HEK293 (cell line): ENCODE measurements around the gene SLC37A2.

Experiments used
- CTCF ChIA-PET: fragments of 350-600 bp; formaldehyde crosslinking; extraction: SDS; loops from one replicate; lab custom pipeline; 2021; ENCODE audit warnings: antibody characterized with exemption; lab: Yijun Ruan, JAX
- POLR2A ChIA-PET: fragments of 300-600 bp; formaldehyde crosslinking; extraction: SDS; loops from one replicate; lab custom pipeline; 2020; ENCODE audit warnings: antibody characterized with exemption, inconsistent platforms; lab: Yijun Ruan, JAX
- H3K27ac ChIP-seq: fragments of 200-500 bp; sonication (Bioruptor generic); 2 replicates; pipeline ENCODE4 v1.5.1; 2014; ENCODE audit warnings: low read depth, low read length, control low read depth, inconsistent platforms; ENCODE audit errors: extremely low read depth
- H3K36me3 ChIP-seq, 2 experiments: fragments of 200-500 bp in 1 of 2; sonication (Bioruptor generic) in 1 of 2; 1 replicate in 1 of 2; 2 replicates in 1 of 2; pipeline ENCODE4 v1.5.1; 2014 to 2017; ENCODE audit warnings: inconsistent platforms in 2 of 2, low read length in 2 of 2; ENCODE audit not compliant: control insufficient read depth in 2 of 2, insufficient read depth in 1 of 2
- H3K4me1 ChIP-seq: fragments of 200-500 bp; sonication (Bioruptor generic); 2 replicates; pipeline ENCODE4 v1.5.1; 2014; ENCODE audit warnings: mild to moderate bottlenecking, low read length, inconsistent platforms; ENCODE audit not compliant: control insufficient read depth, insufficient read depth
- H3K4me3 ChIP-seq: 2 replicates; pipeline ENCODE4 v1.5.1; 2011; ENCODE audit warnings: low read depth, mild to moderate bottlenecking, control low read depth, low read length, moderate library complexity
- H3K9me3 ChIP-seq: fragments of 200-500 bp; sonication (Bioruptor generic); 2 replicates; pipeline ENCODE4 v1.5.1; 2014; ENCODE audit warnings: low read depth, low read length, inconsistent platforms; ENCODE audit not compliant: control insufficient read depth, insufficient read depth
- ATF2 ChIP-seq: fragments of 450-650 bp; formaldehyde crosslinking; IDR thresholded peaks from 2 replicates; pipeline ENCODE4 v1.5.1; 2016; ENCODE audit warnings: missing biosample characterization, missing genetic modification characterization, low read depth
- FEZF1 ChIP-seq: fragments of 450-650 bp; formaldehyde crosslinking; IDR thresholded peaks from 2 replicates; pipeline ENCODE4 v1.5.1; 2016; ENCODE audit warnings: missing biosample characterization, missing genetic modification characterization
- KLF16 ChIP-seq: fragments of 450-650 bp; formaldehyde crosslinking; IDR thresholded peaks from 2 replicates; pipeline ENCODE4 v1.5.1; 2017; ENCODE audit warnings: missing biosample characterization, missing genetic modification characterization
- KLF7 ChIP-seq: fragments of 450-650 bp; formaldehyde crosslinking; IDR thresholded peaks from 2 replicates; pipeline ENCODE4 v1.5.1; 2016; ENCODE audit warnings: missing biosample characterization, missing genetic modification characterization, borderline replicate concordance
- KLF8 ChIP-seq: fragments of 450-650 bp; formaldehyde crosslinking; IDR thresholded peaks from 2 replicates; pipeline ENCODE4 v1.5.1; 2016; ENCODE audit warnings: missing biosample characterization, missing genetic modification characterization
- KLF9 ChIP-seq: fragments of 450-650 bp; formaldehyde crosslinking; IDR thresholded peaks from 2 replicates; pipeline ENCODE4 v1.5.1; 2016; ENCODE audit warnings: missing biosample characterization, missing genetic modification characterization, low read depth
- MYNN ChIP-seq: fragments of 450-650 bp; formaldehyde crosslinking; IDR thresholded peaks from 2 replicates; pipeline ENCODE4 v1.5.1; 2016; ENCODE audit warnings: missing biosample characterization, missing genetic modification characterization, borderline replicate concordance
- PATZ1 ChIP-seq: fragments of 450-650 bp; formaldehyde crosslinking; IDR thresholded peaks from 2 replicates; pipeline ENCODE4 v1.5.1; 2016; ENCODE audit warnings: missing biosample characterization, missing genetic modification characterization
- PBX3 ChIP-seq: sonication (generic); formaldehyde crosslinking; IDR thresholded peaks from 2 replicates; pipeline ENCODE4 v1.8.1; 2022; ENCODE audit warnings: mild to moderate bottlenecking, moderate library complexity, missing genetic modification reagents
- SP3 ChIP-seq: fragments of 450-650 bp; formaldehyde crosslinking; IDR thresholded peaks from 2 replicates; pipeline ENCODE4 v1.5.1; 2016; ENCODE audit warnings: missing biosample characterization, missing genetic modification characterization
- TSHZ1 ChIP-seq: fragments of 450-650 bp; formaldehyde crosslinking; IDR thresholded peaks from 2 replicates; pipeline ENCODE4 v1.5.1; 2016; ENCODE audit warnings: missing biosample characterization, missing genetic modification characterization, borderline replicate concordance
- WT1 ChIP-seq: fragments of 450-650 bp; formaldehyde crosslinking; IDR thresholded peaks from 2 replicates; pipeline ENCODE4 v1.5.1; 2016; ENCODE audit warnings: missing biosample characterization, missing genetic modification characterization
- ZBTB21 ChIP-seq: fragments of 450-650 bp; formaldehyde crosslinking; IDR thresholded peaks from 2 replicates; pipeline ENCODE4 v1.5.1; 2017; ENCODE audit warnings: missing biosample characterization, missing genetic modification characterization
- ZEB2 ChIP-seq: fragments of 450-650 bp; formaldehyde crosslinking; IDR thresholded peaks from 2 replicates; pipeline ENCODE4 v1.5.1; 2016; ENCODE audit warnings: missing biosample characterization, missing genetic modification characterization
- ZNF146 ChIP-seq: fragments of 450-650 bp; formaldehyde crosslinking; IDR thresholded peaks from 2 replicates; pipeline ENCODE4 v1.5.1; 2016; ENCODE audit warnings: missing biosample characterization, missing genetic modification characterization
- ZNF266 ChIP-seq: fragments of 450-650 bp; formaldehyde crosslinking; IDR thresholded peaks from 2 replicates; pipeline ENCODE4 v1.5.1; 2016; ENCODE audit warnings: missing biosample characterization, missing genetic modification characterization, low read depth
- ZNF324 ChIP-seq: fragments of 450-650 bp; formaldehyde crosslinking; IDR thresholded peaks from 2 replicates; pipeline ENCODE4 v1.5.1; 2016; ENCODE audit warnings: missing biosample characterization, missing genetic modification characterization
- ZNF449 ChIP-seq: fragments of 450-650 bp; formaldehyde crosslinking; IDR thresholded peaks from 2 replicates; pipeline ENCODE4 v1.5.1; 2017; ENCODE audit warnings: missing biosample characterization, mild to moderate bottlenecking, missing genetic modification characterization, moderate library complexity
- ZNF473 ChIP-seq: fragments of 450-650 bp; formaldehyde crosslinking; IDR thresholded peaks from 2 replicates; pipeline ENCODE4 v1.5.1; 2017; ENCODE audit warnings: missing biosample characterization, missing genetic modification characterization
- ZNF621 ChIP-seq: fragments of 450-650 bp; formaldehyde crosslinking; IDR thresholded peaks from 2 replicates; pipeline ENCODE4 v1.5.1; 2017; ENCODE audit warnings: missing biosample characterization, missing genetic modification characterization
- ZNF629 ChIP-seq: fragments of 450-650 bp; formaldehyde crosslinking; IDR thresholded peaks from 2 replicates; pipeline ENCODE4 v1.5.1; 2017; ENCODE audit warnings: missing biosample characterization, missing genetic modification characterization
- ZNF747 ChIP-seq: fragments of 450-650 bp; formaldehyde crosslinking; IDR thresholded peaks from 2 replicates; pipeline ENCODE4 v1.5.1; 2016; ENCODE audit warnings: missing biosample characterization, missing genetic modification characterization

SLC37A2 gene

GRCh38 chr11:125132071-125132470, 69.0 kb downstream of the SLC37A2 start:
- Histone ChIP-seq H3K4me1 (no peaks in the 10 kb centered on the region), H3K27ac (no peak overlapping the region), H3K4me3 (no peak overlapping the region), H3K9me3 (no peaks in the 10 kb centered on the region), H3K36me3 (no peaks in the 10 kb centered on the region)
- CTCF ChIA-PET: interaction anchor here (0.7 to 2.0 kb wide), 4 partner anchors 8 to 40 kb away, joined by 3 to 5 read pairs (median 4); no protein-coding TSS in a partner anchor
- TF ChIP-seq ZBTB21 (tag by site-specific recombination) (0 out of 2 replicates have a peak, but pooled peaks have one; percentile 19), MYNN (no peak), PATZ1 (tag by site-specific recombination) (no peak), ZNF747 (tag by site-specific recombination) (no peak), ZNF324 (no peak), TSHZ1 (tag by site-specific recombination) (no peak), ZNF146 (tag by site-specific recombination) (no peak), KLF7 (no peak), ZNF621 (tag by site-specific recombination) (no peak), KLF16 (no peak), ZEB2 (tag by site-specific recombination) (0 out of 2 replicates have a peak, but pooled peaks have one; percentile 20), KLF9 (no peak), ZNF473 (tag by site-specific recombination) (no peak), FEZF1 (tag by site-specific recombination) (no peak), ATF2 (tag by site-specific recombination) (peak; percentile 83), WT1 (tag by site-specific recombination) (no peak), KLF8 (tag by site-specific recombination) (no peak), ZNF629 (peak; percentile 60), ZNF449 (no peak), SP3 (tag by site-specific recombination) (no peak), PBX3 (CRISPR knock-in tag) (no peak), ZNF266 (no peak)
- POLR2A ChIA-PET: no interaction called here
